ENCODE measurements around the gene TRIB2.

Gene TRIB2

GRCh38 chr2:12755384-12755783, 38.6 kb downstream of the TRIB2 start:
- H3K9me3 ChIP-seq (ENCODE audit: insufficient read depth, low read length): no peaks in the 10 kb centered on the region
- 0 out of 2 replicates have a peak, but pooled peaks cover 3% of the 10 kb centered on the region for H3K27me3 ChIP-seq (ENCODE audit: low read depth, low read length)
- no peaks in the 10 kb centered on the region for H4K20me1 ChIP-seq (ENCODE audit: insufficient read depth, low read length)
- no peaks in the 10 kb centered on the region for H3K4me1 ChIP-seq (ENCODE audit: low read length)
- H3K9ac ChIP-seq (ENCODE audit: low read length): no peak overlapping the region
- no peaks in the 10 kb centered on the region for H3K36me3 ChIP-seq (replicated peaks; ENCODE audit: low read depth, low read length)
- no peak overlapping the region for H3K4me3 ChIP-seq (ENCODE audit: low read length)
- no peaks in the 10 kb centered on the region for H3K79me2 ChIP-seq (ENCODE audit: low read length)
- no peak overlapping the region for H3K4me2 ChIP-seq (ENCODE audit: low read length)
- no peak overlapping the region for H2AFZ ChIP-seq (ENCODE audit: low read depth, low read length)
- H3K27ac ChIP-seq (ENCODE audit: low read length): no peak overlapping the region
- TF ChIP-seq EZH2phosphoT487 (IDR thresholded peaks at IDR 0.05; ENCODE audit: low read depth) (no peak), CTCF (IDR thresholded peaks at IDR 0.05; ENCODE audit: low read depth, low read length) (no peak)

GRCh38 chr2:12759248-12759647, 42.5 kb downstream of the TRIB2 start:
- Histone ChIP-seq H3K4me2 (ENCODE audit: low read length) (no peak overlapping the region), H2AFZ (ENCODE audit: low read depth, low read length) (no peak overlapping the region), H3K4me1 (ENCODE audit: low read length) (no peaks in the 10 kb centered on the region), H3K36me3 (replicated peaks; ENCODE audit: low read depth, low read length) (no peaks in the 10 kb centered on the region), H3K9me3 (ENCODE audit: insufficient read depth, low read length) (no peaks in the 10 kb centered on the region), H3K9ac (ENCODE audit: low read length) (no peak overlapping the region), H3K79me2 (ENCODE audit: low read length) (no peaks in the 10 kb centered on the region), H3K27ac (ENCODE audit: low read length) (no peak overlapping the region), H3K27me3 (ENCODE audit: low read depth, low read length) (0 out of 2 replicates have a peak, but pooled peaks cover 3% of the 10 kb centered on the region), H4K20me1 (ENCODE audit: insufficient read depth, low read length) (no peaks in the 10 kb centered on the region), H3K4me3 (ENCODE audit: low read length) (no peak overlapping the region)
- no peak for TF ChIP-seq CTCF (IDR thresholded peaks at IDR 0.05; ENCODE audit: low read depth, low read length)
- no peak for TF ChIP-seq EZH2phosphoT487 (IDR thresholded peaks at IDR 0.05; ENCODE audit: low read depth)

GRCh38 chr2:12761104-12761503, 44.4 kb downstream of the TRIB2 start:
- Histone ChIP-seq H3K27me3 (ENCODE audit: low read depth, low read length) (0 out of 2 replicates have a peak, but pooled peaks cover 3% of the 10 kb centered on the region), H3K27ac (ENCODE audit: low read length) (no peak overlapping the region), H3K79me2 (ENCODE audit: low read length) (no peaks in the 10 kb centered on the region), H3K9me3 (ENCODE audit: insufficient read depth, low read length) (no peaks in the 10 kb centered on the region), H3K36me3 (replicated peaks; ENCODE audit: low read depth, low read length) (no peaks in the 10 kb centered on the region), H3K4me2 (ENCODE audit: low read length) (no peak overlapping the region), H3K4me1 (ENCODE audit: low read length) (no peaks in the 10 kb centered on the region), H3K4me3 (ENCODE audit: low read length) (no peak overlapping the region), H2AFZ (ENCODE audit: low read depth, low read length) (no peak overlapping the region), H3K9ac (ENCODE audit: low read length) (no peak overlapping the region), H4K20me1 (ENCODE audit: insufficient read depth, low read length) (no peaks in the 10 kb centered on the region)
- no peak for TF ChIP-seq EZH2phosphoT487 (IDR thresholded peaks at IDR 0.05; ENCODE audit: low read depth)
- TF ChIP-seq CTCF (IDR thresholded peaks at IDR 0.05; ENCODE audit: low read depth, low read length): no peak

- no peak overlapping the region for H3K27ac ChIP-seq (ENCODE audit: low read length)
- H3K9ac ChIP-seq (ENCODE audit: low read length): no peak overlapping the region
- H3K36me3 ChIP-seq (replicated peaks; ENCODE audit: low read depth, low read length): no peaks in the 10 kb centered on the region
- no peak overlapping the region for H2AFZ ChIP-seq (ENCODE audit: low read depth, low read length)
- no peaks in the 10 kb centered on the region for H3K79me2 ChIP-seq (ENCODE audit: low read length)
- TF ChIP-seq EZH2phosphoT487 (IDR thresholded peaks at IDR 0.05; ENCODE audit: low read depth) (no peak), CTCF (IDR thresholded peaks at IDR 0.05; ENCODE audit: low read depth, low read length) (no peak)
- H3K4me1 ChIP-seq (ENCODE audit: low read length): no peaks in the 10 kb centered on the region
- 0 out of 2 replicates have a peak, but pooled peaks cover 1% of the 10 kb centered on the region for H3K27me3 ChIP-seq (ENCODE audit: low read depth, low read length)
- H3K4me3 ChIP-seq (ENCODE audit: low read length): no peak overlapping the region
- no peaks in the 10 kb centered on the region for H4K20me1 ChIP-seq (ENCODE audit: insufficient read depth, low read length)
- no peaks in the 10 kb centered on the region for H3K9me3 ChIP-seq (ENCODE audit: insufficient read depth, low read length)
- H3K4me2 ChIP-seq (ENCODE audit: low read length): no peak overlapping the region
Observed at GRCh38 chr2:12762337-12762736, 45.6 kb downstream of the TRIB2 start.

Data from OCI-LY3 (cell line).